ENCODE measurements around the gene RMDN2. TPM values are rescaled to one million over a fixed set of nuclear protein-coding genes. Genes with fewer than 3 reads are reported as not detected.
"Not testable (repeated sequence)": the region's sequence is repeated elsewhere in the genome, so short reads cannot be mapped to it uniquely, and the experiment has no call there.

Gene RMDN2
- total RNA-seq, 1 experiment from 2014 or later: 3.2 TPM

- intact Hi-C loops (cut with micrococcal nuclease): no loop called here
- POLR2A ChIA-PET: interaction anchor here (0.6 to 1.1 kb wide), 3 partner anchors 14 to 518 kb away, joined by 3 to 4 read pairs (median 4); partner anchors contain the start of gene CYP1B1
- Mint-ChIP-seq H3K27ac (ENCODE audit: low read depth, unreplicated experiment) (no peak overlapping the region), H3K9me3 (ENCODE audit: unreplicated experiment) (no peaks in the 10 kb centered on the region), H3K4me3 (ENCODE audit: unreplicated experiment) (no peak overlapping the region), H3K4me1 (ENCODE audit: insufficient read depth, unreplicated experiment) (no peaks in the 10 kb centered on the region), H3K27me3 (ENCODE audit: insufficient read depth, unreplicated experiment) (no peaks in the 10 kb centered on the region), H3K36me3 (ENCODE audit: insufficient read depth, unreplicated experiment) (peaks cover 6% of the 10 kb centered on the region)
- TF ChIP-seq, protein P1, sequence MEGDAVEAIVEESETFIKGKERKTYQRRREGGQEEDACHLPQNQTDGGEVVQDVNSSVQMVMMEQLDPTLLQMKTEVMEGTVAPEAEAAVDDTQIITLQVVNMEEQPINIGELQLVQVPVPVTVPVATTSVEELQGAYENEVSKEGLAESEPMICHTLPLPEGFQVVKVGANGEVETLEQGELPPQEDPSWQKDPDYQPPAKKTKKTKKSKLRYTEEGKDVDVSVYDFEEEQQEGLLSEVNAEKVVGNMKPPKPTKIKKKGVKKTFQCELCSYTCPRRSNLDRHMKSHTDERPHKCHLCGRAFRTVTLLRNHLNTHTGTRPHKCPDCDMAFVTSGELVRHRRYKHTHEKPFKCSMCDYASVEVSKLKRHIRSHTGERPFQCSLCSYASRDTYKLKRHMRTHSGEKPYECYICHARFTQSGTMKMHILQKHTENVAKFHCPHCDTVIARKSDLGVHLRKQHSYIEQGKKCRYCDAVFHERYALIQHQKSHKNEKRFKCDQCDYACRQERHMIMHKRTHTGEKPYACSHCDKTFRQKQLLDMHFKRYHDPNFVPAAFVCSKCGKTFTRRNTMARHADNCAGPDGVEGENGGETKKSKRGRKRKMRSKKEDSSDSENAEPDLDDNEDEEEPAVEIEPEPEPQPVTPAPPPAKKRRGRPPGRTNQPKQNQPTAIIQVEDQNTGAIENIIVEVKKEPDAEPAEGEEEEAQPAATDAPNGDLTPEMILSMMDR (IDR thresholded peaks at IDR 0.05; ENCODE audit: unreplicated experiment): no peak
- CTCF ChIA-PET: interaction anchor here (0.9 kb wide), 1 partner anchor 118 kb away, joined by 3 read pairs; no protein-coding TSS in a partner anchor
- no TSS peak for BruUV-seq (replicated peaks)
- DNase-seq (ENCODE audit: unreplicated experiment): no peak
Measured at GRCh38 chr2:37997629-37998028, 72.5 kb downstream of the RMDN2 start.

DNA sequence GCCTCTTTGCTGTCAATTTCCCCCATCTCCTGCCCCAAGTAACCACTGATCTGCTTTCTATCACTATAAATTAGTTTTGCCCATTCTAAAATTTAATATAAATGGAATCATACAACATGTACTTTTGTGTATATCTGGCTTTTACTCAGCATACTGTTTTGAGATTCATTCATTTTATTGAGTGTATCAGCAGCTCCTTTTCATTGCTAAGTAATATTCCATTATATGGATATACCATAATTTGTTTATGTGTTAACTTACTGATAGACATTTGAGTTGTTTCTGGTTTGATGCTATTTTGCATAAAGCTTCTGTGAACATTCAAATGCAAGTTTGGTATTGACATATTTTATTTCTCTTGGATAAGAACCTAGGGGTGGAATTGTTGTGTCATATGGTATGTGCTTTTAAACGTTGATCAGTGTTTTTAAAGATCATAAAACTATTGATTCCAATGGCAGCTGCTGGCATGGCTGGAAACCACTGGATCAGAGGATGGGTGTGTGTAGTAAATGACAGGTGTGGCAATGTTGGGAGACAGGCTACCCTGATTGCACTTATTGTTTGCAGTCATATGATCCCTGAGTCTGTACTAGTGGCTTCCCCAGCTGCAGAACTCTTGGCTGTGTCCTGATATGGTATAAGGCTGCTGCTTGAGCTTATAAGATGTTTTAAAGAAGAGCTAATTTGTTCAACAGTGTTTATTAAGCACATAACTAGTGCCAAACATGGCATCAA is 75.6 kb downstream of the RMDN2 start:
- CTCF ChIA-PET: no interaction called here
- POLR2A ChIA-PET: interaction anchor here (1.7 kb wide), 1 partner anchor 13 kb away, joined by 6 read pairs; no protein-coding TSS in a partner anchor
- H3K4me3 Mint-ChIP-seq (ENCODE audit: unreplicated experiment): no peak overlapping the region
- TF ChIP-seq, protein P1 (IDR thresholded peaks at IDR 0.05; ENCODE audit: unreplicated experiment): no peak
- intact Hi-C loops (cut with micrococcal nuclease): no loop called here
- BruUV-seq (replicated peaks): no TSS peak
- no peaks in the 10 kb centered on the region for H3K36me3 Mint-ChIP-seq (ENCODE audit: insufficient read depth, unreplicated experiment)
- no peak overlapping the region for H3K27ac Mint-ChIP-seq (ENCODE audit: low read depth, unreplicated experiment)
- H3K9me3 Mint-ChIP-seq (ENCODE audit: unreplicated experiment): no peaks in the 10 kb centered on the region
- no peak for DNase-seq (ENCODE audit: unreplicated experiment)
- H3K27me3 Mint-ChIP-seq (ENCODE audit: insufficient read depth, unreplicated experiment): no peaks in the 10 kb centered on the region
- H3K4me1 Mint-ChIP-seq (ENCODE audit: insufficient read depth, unreplicated experiment): no peaks in the 10 kb centered on the region

- H3K27ac Mint-ChIP-seq (ENCODE audit: low read depth, unreplicated experiment); BruUV-seq (replicated peaks); H3K9me3 Mint-ChIP-seq (ENCODE audit: unreplicated experiment); H3K36me3 Mint-ChIP-seq (ENCODE audit: insufficient read depth, unreplicated experiment); H3K4me3 Mint-ChIP-seq (ENCODE audit: unreplicated experiment); DNase-seq (ENCODE audit: unreplicated experiment); H3K27me3 Mint-ChIP-seq (ENCODE audit: insufficient read depth, unreplicated experiment); CTCF ChIA-PET; intact Hi-C loops (cut with micrococcal nuclease): not testable (repeated sequence)
- H3K4me1 Mint-ChIP-seq (ENCODE audit: insufficient read depth, unreplicated experiment): peaks cover 30% of the 10 kb centered on the region
- POLR2A ChIA-PET: interaction anchor here (1.2 kb wide), 1 partner anchor 54 kb away, joined by 3 read pairs; no protein-coding TSS in a partner anchor
Measured at GRCh38 chr2:38010187-38010586, 85.1 kb downstream of the RMDN2 start.

DNA sequence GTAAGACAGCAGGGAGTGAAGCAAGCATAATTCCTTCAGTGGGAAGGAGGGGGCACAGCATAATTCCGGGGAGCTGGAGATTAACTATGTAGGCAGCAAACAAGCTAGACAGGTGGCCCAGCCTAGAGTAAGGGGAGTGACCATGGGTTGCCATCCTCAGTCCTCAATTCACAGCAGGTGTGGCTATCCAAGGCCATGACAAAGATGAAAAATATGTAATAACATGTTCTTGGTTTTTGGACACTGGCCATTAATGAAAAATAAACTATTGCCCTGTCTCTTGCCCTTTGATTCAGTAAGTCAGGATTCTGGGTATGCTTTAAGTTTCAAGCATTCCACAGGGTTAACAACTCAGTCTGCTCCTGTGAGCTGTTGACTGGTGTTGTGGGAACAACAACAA is 85.9 kb downstream of the RMDN2 start:
- TF ChIP-seq, protein P1 (IDR thresholded peaks at IDR 0.05; ENCODE audit: unreplicated experiment): no peak
- DNase-seq (ENCODE audit: unreplicated experiment): peak; percentile 45
- Mint-ChIP-seq H3K36me3 (ENCODE audit: insufficient read depth, unreplicated experiment) (no peaks in the 10 kb centered on the region), H3K4me3 (ENCODE audit: unreplicated experiment) (no peak overlapping the region), H3K27ac (ENCODE audit: low read depth, unreplicated experiment) (no peak overlapping the region), H3K4me1 (ENCODE audit: insufficient read depth, unreplicated experiment) (peaks cover 30% of the 10 kb centered on the region), H3K27me3 (ENCODE audit: insufficient read depth, unreplicated experiment) (no peaks in the 10 kb centered on the region), H3K9me3 (ENCODE audit: unreplicated experiment) (no peaks in the 10 kb centered on the region)
- POLR2A ChIA-PET: interaction anchor here (1.2 to 1.4 kb wide), 4 partner anchors 13 to 109 kb away, joined by 3 to 4 read pairs (median 3); no protein-coding TSS in a partner anchor
- CTCF ChIA-PET: interaction anchor here (0.8 to 1.7 kb wide), 4 partner anchors 9 to 135 kb away, joined by 3 to 6 read pairs (median 3); no protein-coding TSS in a partner anchor
- BruUV-seq (replicated peaks): no TSS peak
- intact Hi-C loops (cut with micrococcal nuclease): no loop called here

Measured in MCF 10A (cell line).